ENCODE measurements around the gene KPNA3. TPM values are rescaled to one million over a fixed set of nuclear protein-coding genes. Genes with fewer than 3 reads are reported as not detected.

The KPNA3 gene
- total and polyA plus RNA-seq, 2 donors (not counting 3 experiments of a cell fraction or from before 2014, with no cell fraction given) = 19.6 to 60.4 TPM

DNA sequence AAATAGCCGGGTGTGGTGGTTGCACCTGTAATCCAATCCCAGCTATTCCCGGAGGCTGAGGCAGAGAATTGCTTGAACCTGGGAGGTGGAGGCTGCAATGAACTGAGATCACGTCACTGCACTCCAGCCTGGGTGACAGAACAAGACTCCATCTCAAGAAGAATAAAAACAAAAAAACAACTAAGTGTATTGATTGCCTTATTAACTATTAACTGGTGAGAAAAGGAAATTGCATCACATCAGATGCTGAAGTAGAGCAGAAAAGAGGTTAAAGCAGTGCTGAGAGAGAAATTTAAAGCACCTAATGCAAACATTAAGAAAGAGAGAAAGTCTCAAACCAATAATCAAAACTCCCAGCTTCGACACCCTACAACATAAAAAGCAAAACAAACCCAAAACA lies 38.3 kb downstream of the KPNA3 start:
- no peaks in the 10 kb centered on the region for H3K9me1 ChIP-seq (replicated peaks; ENCODE audit: control insufficient read depth, extremely low read depth, insufficient read depth, low read length)
- no peak overlapping the region for H2AFZ ChIP-seq (ENCODE audit: low read depth, low read length)
- FAIRE-seq (no peak), DNase-seq (ENCODE audit: low read depth, low spot score) (no peak)
- intact Hi-C loops (cut with micrococcal nuclease) = no loop called here
- TF ChIP-seq MYC (IDR thresholded peaks at IDR 0.05; ENCODE audit: low read depth, low read length) (no peak), MAX (IDR thresholded peaks at IDR 0.05; ENCODE audit: insufficient read depth, insufficient read length) (no peak), EZH2 (IDR thresholded peaks at IDR 0.05; ENCODE audit: borderline replicate concordance, low read depth, low read length, severe bottlenecking) (no peak), POLR2AphosphoS5 (IDR thresholded peaks at IDR 0.05; ENCODE audit: insufficient read depth, low read depth, low read length) (no peak), GATA2 (IDR thresholded peaks at IDR 0.05; ENCODE audit: insufficient read depth, insufficient read length, low read depth, low read length) (no peak), JUN (IDR thresholded peaks at IDR 0.05; ENCODE audit: borderline replicate concordance, insufficient read depth, insufficient read length, low read depth) (no peak)
- no TSS peak for BruUV-seq (replicated peaks)
- peaks cover 8% of the 10 kb centered on the region for H4K20me1 ChIP-seq (replicated peaks; ENCODE audit: control insufficient read depth, extremely low read depth, insufficient read depth, low read length)
- no peak overlapping the region for H3K27ac ChIP-seq (ENCODE audit: insufficient read depth, low read depth, low read length)
- dilution Hi-C loops (cut with MboI; ENCODE audit: extremely low pct_ligation_motif_present, low sequenced_read_pairs) = no loop called here
- H3K9ac ChIP-seq (replicated peaks; ENCODE audit: extremely low read depth, insufficient read depth, low read length) = no peak overlapping the region
- ChIA-PET POLR2A (no interaction called here), CTCF (interaction anchor here (1.0 kb wide), 1 partner anchor 16 kb away, joined by 3 read pairs; no protein-coding TSS in a partner anchor)
- H3K4me3 ChIP-seq (replicated peaks in 1 of 3; ENCODE audit: insufficient read depth in 1 of 3, low read depth in 1 of 3, low read length in 3 of 3) = no peak overlapping the region
- no peaks in the 10 kb centered on the region for H3K4me1 ChIP-seq (ENCODE audit: control insufficient read depth, extremely low read depth, insufficient read depth, low read length)
- no peaks in the 10 kb centered on the region for H3K9me3 ChIP-seq (replicated peaks; ENCODE audit: control insufficient read depth, insufficient read depth, low read length)
- H3K79me2 ChIP-seq (ENCODE audit: control insufficient read depth, insufficient read depth, low read length) = peaks cover 95% of the 10 kb centered on the region
- no peak overlapping the region for H3K4me2 ChIP-seq (ENCODE audit: insufficient read depth, low read length)
- H3K27me3 ChIP-seq (ENCODE audit: control insufficient read depth in 2 of 2, insufficient read depth in 2 of 2, low read length in 2 of 2) = no peaks in the 10 kb centered on the region
- no peaks in the 10 kb centered on the region for H3K36me3 ChIP-seq (ENCODE audit: control insufficient read depth in 2 of 2, extremely low read depth in 1 of 2, insufficient read depth in 2 of 2, low read length in 2 of 2)

GRCh38 chr13:49749848-49750247 lies 42.6 kb downstream of the KPNA3 start:
- Histone ChIP-seq H3K36me3 (ENCODE audit: control insufficient read depth in 2 of 2, extremely low read depth in 1 of 2, insufficient read depth in 2 of 2, low read length in 2 of 2) (no peaks in the 10 kb centered on the region), H2AFZ (ENCODE audit: low read depth, low read length) (no peak overlapping the region), H3K9me1 (replicated peaks; ENCODE audit: control insufficient read depth, extremely low read depth, insufficient read depth, low read length) (no peaks in the 10 kb centered on the region), H3K27ac (ENCODE audit: insufficient read depth, low read depth, low read length) (no peak overlapping the region), H3K4me2 (ENCODE audit: insufficient read depth, low read length) (no peak overlapping the region), H3K79me2 (ENCODE audit: control insufficient read depth, insufficient read depth, low read length) (peaks cover 71% of the 10 kb centered on the region), H3K27me3 (ENCODE audit: control insufficient read depth in 2 of 2, insufficient read depth in 2 of 2, low read length in 2 of 2) (no peaks in the 10 kb centered on the region), H3K9me3 (replicated peaks; ENCODE audit: control insufficient read depth, insufficient read depth, low read length) (no peaks in the 10 kb centered on the region), H3K4me1 (ENCODE audit: control insufficient read depth, extremely low read depth, insufficient read depth, low read length) (no peaks in the 10 kb centered on the region), H3K9ac (replicated peaks; ENCODE audit: extremely low read depth, insufficient read depth, low read length) (no peak overlapping the region), H3K4me3 (replicated peaks in 1 of 3; ENCODE audit: insufficient read depth in 1 of 3, low read depth in 1 of 3, low read length in 3 of 3) (no peak overlapping the region), H4K20me1 (replicated peaks; ENCODE audit: control insufficient read depth, extremely low read depth, insufficient read depth, low read length) (peaks cover 10% of the 10 kb centered on the region)
- no TSS peak for BruUV-seq (replicated peaks)
- DNase-seq (ENCODE audit: low read depth, low spot score) (no peak), FAIRE-seq (no peak)
- CTCF ChIA-PET = interaction anchor here (0.6 kb wide), 1 partner anchor 768 kb away, joined by 3 read pairs; no protein-coding TSS in a partner anchor
- no peak for TF ChIP-seq GATA2 (IDR thresholded peaks at IDR 0.05; ENCODE audit: insufficient read depth, insufficient read length, low read depth, low read length)
- TF ChIP-seq MYC (IDR thresholded peaks at IDR 0.05; ENCODE audit: low read depth, low read length) = no peak
- TF ChIP-seq FOS (IDR thresholded peaks at IDR 0.05; ENCODE audit: borderline replicate concordance, insufficient read depth, low read length) = no peak
- TF ChIP-seq MAX (IDR thresholded peaks at IDR 0.05; ENCODE audit: insufficient read depth, insufficient read length) = no peak
- no peak for TF ChIP-seq POLR2A (IDR thresholded peaks at IDR 0.05; ENCODE audit: low read depth, low read length)
- no peak for TF ChIP-seq EZH2 (IDR thresholded peaks at IDR 0.05; ENCODE audit: borderline replicate concordance, low read depth, low read length, severe bottlenecking)
- TF ChIP-seq JUN (IDR thresholded peaks at IDR 0.05; ENCODE audit: borderline replicate concordance, insufficient read depth, insufficient read length, low read depth) = no peak
- TF ChIP-seq, protein P1, sequence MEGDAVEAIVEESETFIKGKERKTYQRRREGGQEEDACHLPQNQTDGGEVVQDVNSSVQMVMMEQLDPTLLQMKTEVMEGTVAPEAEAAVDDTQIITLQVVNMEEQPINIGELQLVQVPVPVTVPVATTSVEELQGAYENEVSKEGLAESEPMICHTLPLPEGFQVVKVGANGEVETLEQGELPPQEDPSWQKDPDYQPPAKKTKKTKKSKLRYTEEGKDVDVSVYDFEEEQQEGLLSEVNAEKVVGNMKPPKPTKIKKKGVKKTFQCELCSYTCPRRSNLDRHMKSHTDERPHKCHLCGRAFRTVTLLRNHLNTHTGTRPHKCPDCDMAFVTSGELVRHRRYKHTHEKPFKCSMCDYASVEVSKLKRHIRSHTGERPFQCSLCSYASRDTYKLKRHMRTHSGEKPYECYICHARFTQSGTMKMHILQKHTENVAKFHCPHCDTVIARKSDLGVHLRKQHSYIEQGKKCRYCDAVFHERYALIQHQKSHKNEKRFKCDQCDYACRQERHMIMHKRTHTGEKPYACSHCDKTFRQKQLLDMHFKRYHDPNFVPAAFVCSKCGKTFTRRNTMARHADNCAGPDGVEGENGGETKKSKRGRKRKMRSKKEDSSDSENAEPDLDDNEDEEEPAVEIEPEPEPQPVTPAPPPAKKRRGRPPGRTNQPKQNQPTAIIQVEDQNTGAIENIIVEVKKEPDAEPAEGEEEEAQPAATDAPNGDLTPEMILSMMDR (IDR thresholded peaks at IDR 0.05; ENCODE audit: extremely low read depth in 1 of 2, insufficient read depth in 1 of 2, low read depth in 1 of 2, low read length in 2 of 2) = no peak
- no peak for TF ChIP-seq POLR2AphosphoS5 (IDR thresholded peaks at IDR 0.05; ENCODE audit: insufficient read depth, low read depth, low read length)
- intact Hi-C loops (cut with micrococcal nuclease) = no loop called here
- dilution Hi-C loops (cut with MboI; ENCODE audit: extremely low pct_ligation_motif_present, low sequenced_read_pairs) = no loop called here
- POLR2A ChIA-PET = no interaction called here
